OCI-LY7 (cell line): ENCODE data around the gene TCEA3. TPM values are rescaled to one million over a fixed set of nuclear protein-coding genes. Genes with fewer than 3 reads are reported as not detected.

ENCODE experiments used
- BruUV-seq: library from RNA; stranded (reverse); fragments of 400-500 nt; replicated peaks from 2 replicates; lab custom pipeline; 2021; lab: Mats Ljungman, UMichigan
- CTCF ChIA-PET: fragments of 300-600 bp; sonication (Branson Sonifier 250); formaldehyde crosslinking; loops from one replicate; lab custom pipeline; 2022; ENCODE audit warnings: antibody characterized with exemption; ENCODE audit not compliant: unreplicated experiment; lab: Charles Lee
- POLR2A ChIA-PET: fragments of 300-600 bp; sonication (Branson Sonifier 250); formaldehyde crosslinking; loops from one replicate; lab custom pipeline; 2022; ENCODE audit warnings: antibody characterized with exemption; lab: Charles Lee
- DNase-seq: peaks from one replicate; pipeline ENCODE4 v3.0.0-alpha.2; 2015; ENCODE audit warnings: low spot score
- H2AFZ ChIP-seq: fragments of 200-600 bp; sonication (generic), shearing (Covaris generic); 2 replicates; pipeline ENCODE4 v1.6.1; 2014; ENCODE audit warnings: mild to moderate bottlenecking, antibody characterized with exemption, low read length, moderate library complexity
- H3K27ac ChIP-seq: fragments of 200-600 bp; sonication (generic); 2 replicates; pipeline ENCODE4 v1.5.1; 2014; ENCODE audit warnings: mixed run types, low read depth, mild to moderate bottlenecking, moderate library complexity, low read length, inconsistent platforms; ENCODE audit not compliant: poor library complexity, severe bottlenecking
- H3K36me3 ChIP-seq: fragments of 200-600 bp; sonication (generic); 2 replicates; pipeline ENCODE4 v1.6.1; 2014; ENCODE audit warnings: mild to moderate bottlenecking, antibody characterized with exemption, low read length, moderate library complexity, mixed read lengths; ENCODE audit not compliant: insufficient read depth
- H3K4me1 ChIP-seq: fragments of 200-600 bp; sonication (generic); 2 replicates; pipeline ENCODE4 v1.5.1; 2014; ENCODE audit warnings: mild to moderate bottlenecking, low read length; ENCODE audit not compliant: insufficient read depth, poor library complexity, severe bottlenecking
- H3K4me2 ChIP-seq: fragments of 200-600 bp; sonication (generic); 2 replicates; pipeline ENCODE4 v1.6.1; 2014; ENCODE audit warnings: mild to moderate bottlenecking, low read length
- H3K4me3 ChIP-seq: fragments of 200-600 bp; sonication (generic); 2 replicates; pipeline ENCODE4 v1.5.1; 2014; ENCODE audit warnings: mild to moderate bottlenecking, low read depth, low read length; ENCODE audit not compliant: poor library complexity, severe bottlenecking
- H3K79me2 ChIP-seq: fragments of 200-600 bp; sonication (generic); 2 replicates; pipeline ENCODE4 v1.6.1; 2016; ENCODE audit warnings: low read depth, mild to moderate bottlenecking, low read length, moderate library complexity, mixed read lengths; ENCODE audit not compliant: insufficient read depth
- H3K9me2 ChIP-seq: fragments of 200-600 bp; sonication (generic); 2 replicates; pipeline ENCODE4 v1.6.1; 2016; ENCODE audit warnings: mild to moderate bottlenecking, low read length, mixed read lengths; ENCODE audit not compliant: insufficient read depth
- H3K9me3 ChIP-seq: fragments of 200-600 bp; sonication (generic); 2 replicates; pipeline ENCODE4 v1.6.1; 2014; ENCODE audit warnings: mild to moderate bottlenecking, mixed run types, low read length, mixed read lengths
- H4K20me1 ChIP-seq: fragments of 200-600 bp; sonication (generic); 2 replicates; pipeline ENCODE4 v1.6.1; 2014; ENCODE audit warnings: mild to moderate bottlenecking, antibody characterized with exemption, low read length, moderate library complexity, mixed read lengths; ENCODE audit not compliant: insufficient read depth
- CTCF ChIP-seq: fragments of 200-600 bp; sonication (generic); conservative IDR thresholded peaks from 2 replicates; pipeline ENCODE4 v1.5.1; 2014; ENCODE audit warnings: mild to moderate bottlenecking, antibody characterized with exemption, low read length, moderate library complexity, mixed read lengths
- EZH2phosphoT487 ChIP-seq: fragments of 200-600 bp; sonication (generic); IDR thresholded peaks from 2 replicates; pipeline ENCODE4 v1.6.1; 2018; ENCODE audit warnings: low read depth, borderline replicate concordance, mild to moderate bottlenecking, mixed run types, antibody characterized with exemption, low read length, moderate library complexity, mixed read lengths
- intact Hi-C: fragments of 100-400 bp; cut with micrococcal nuclease; formaldehyde crosslinking; loops from one replicate; pipeline ENCODE4 v1.10.0; 2022; ENCODE audit not compliant: unreplicated experiment
- total RNA-seq, 2 experiments: library from RNA; depleted of rRNA in 1 of 2; stranded (reverse); fragments of >200 nt in 1 of 2; shearing (Covaris generic) in 1 of 2; gene quantifications; 2 replicates each; pipeline ENCODE4 v1.2.3, GENCODE V29; 2014 to 2022

Gene TCEA3
- total RNA-seq, 2 experiments from 2014 or later: not detected

DNA sequence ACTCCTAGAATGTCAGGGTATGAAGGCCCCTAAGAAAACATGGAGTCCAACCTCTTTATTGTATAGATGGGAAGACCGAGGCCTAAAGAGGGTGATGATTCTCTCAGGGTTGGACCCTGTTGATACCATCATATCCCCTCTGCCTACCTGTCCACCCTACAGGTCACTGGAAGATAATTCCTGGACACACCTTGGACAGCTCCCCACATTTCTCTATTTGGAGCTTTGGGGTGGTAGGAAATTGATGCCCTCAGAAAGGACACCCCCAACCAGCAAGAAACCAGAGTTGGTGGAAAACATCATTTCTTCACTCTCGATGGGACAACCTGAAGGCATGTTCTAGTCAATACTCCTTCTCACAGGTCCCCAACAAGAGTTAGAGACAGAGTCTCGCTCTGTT is 3.0 kb upstream of the TCEA3 start:
- no peaks in the 10 kb centered on the region for H3K9me2 ChIP-seq
- H3K4me1 ChIP-seq: no peaks in the 10 kb centered on the region
- no peaks in the 10 kb centered on the region for H3K9me3 ChIP-seq
- no peaks in the 10 kb centered on the region for H3K79me2 ChIP-seq
- intact Hi-C loops: no loop called here
- no peak for DNase-seq
- TF ChIP-seq EZH2phosphoT487: no peak
- no peak for TF ChIP-seq CTCF
- H3K27ac ChIP-seq: no peak overlapping the region
- no TSS peak for BruUV-seq
- POLR2A ChIA-PET: no interaction called here
- H3K36me3 ChIP-seq: no peaks in the 10 kb centered on the region
- CTCF ChIA-PET: no interaction called here
- no peak overlapping the region for H3K4me2 ChIP-seq
- no peak overlapping the region for H2AFZ ChIP-seq
- no peak overlapping the region for H3K4me3 ChIP-seq
- H4K20me1 ChIP-seq: no peaks in the 10 kb centered on the region

- POLR2A ChIA-PET: no interaction called here
- CTCF ChIA-PET: no interaction called here
Observed at GRCh38 chr1:23426828-23427227, 2.3 kb upstream of the TCEA3 start.

GRCh38 chr1:23425193-23425494 is 596 bp upstream of the TCEA3 start:
- no peaks in the 10 kb centered on the region for H4K20me1 ChIP-seq
- H3K4me3 ChIP-seq: no peak overlapping the region
- ChIA-PET CTCF (no interaction called here), POLR2A (interaction anchor here (0.7 to 0.9 kb wide), 2 partner anchors 74 to 150 kb away, joined by 3 read pairs; no protein-coding TSS in a partner anchor)
- no TSS peak for BruUV-seq
- no peaks in the 10 kb centered on the region for H3K9me3 ChIP-seq
- H3K79me2 ChIP-seq: no peaks in the 10 kb centered on the region
- TF ChIP-seq CTCF (no peak), EZH2phosphoT487 (no peak)
- no peak overlapping the region for H2AFZ ChIP-seq
- intact Hi-C loops: no loop called here
- DNase-seq: no peak
- H3K27ac ChIP-seq: no peak overlapping the region
- no peaks in the 10 kb centered on the region for H3K4me1 ChIP-seq
- H3K9me2 ChIP-seq: no peaks in the 10 kb centered on the region
- no peaks in the 10 kb centered on the region for H3K36me3 ChIP-seq
- no peak overlapping the region for H3K4me2 ChIP-seq

More at GRCh38 chr1:23426828-23427227, 2.3 kb upstream of the TCEA3 start:
- no TSS peak for BruUV-seq
- Histone ChIP-seq H3K27ac (no peak overlapping the region), H2AFZ (no peak overlapping the region), H4K20me1 (no peaks in the 10 kb centered on the region), H3K9me2 (no peaks in the 10 kb centered on the region), H3K4me2 (no peak overlapping the region), H3K9me3 (no peaks in the 10 kb centered on the region), H3K79me2 (no peaks in the 10 kb centered on the region), H3K36me3 (no peaks in the 10 kb centered on the region), H3K4me3 (no peak overlapping the region), H3K4me1 (no peaks in the 10 kb centered on the region)
- intact Hi-C loops: no loop called here
- no peak for TF ChIP-seq EZH2phosphoT487
- no peak for TF ChIP-seq CTCF
- no peak for DNase-seq
